ENCODE data around the gene NTNG2. TPM values are rescaled to one million over a fixed set of nuclear protein-coding genes. Genes with fewer than 3 reads are reported as not detected.

Gene NTNG2
- total RNA-seq, 4 donors from 2014 or later, result 0.10 to 1.0 (median 0.29) TPM

DNA sequence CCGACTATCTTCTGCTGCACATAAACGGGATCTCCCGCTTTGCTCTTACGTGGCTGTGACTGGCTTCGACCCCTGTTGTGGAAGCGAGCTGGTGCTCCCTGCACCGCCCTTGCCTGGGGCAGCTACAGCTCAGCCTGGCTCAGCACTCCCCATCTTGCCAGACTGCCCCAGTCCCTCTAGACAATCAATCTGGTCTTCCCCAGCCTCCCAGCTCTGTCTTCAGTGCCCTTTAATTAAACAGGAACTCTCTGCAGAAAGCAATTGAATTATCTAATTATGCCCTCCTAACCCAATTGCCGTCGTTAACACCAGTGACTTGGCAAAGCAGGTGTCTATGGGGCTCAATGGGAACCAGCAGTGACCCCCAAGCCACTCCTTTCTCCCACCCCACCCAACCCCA lies 18.9 kb upstream of the NTNG2 start:
- intact Hi-C loops (cut with DNase I; ENCODE audit: low total_unique reads), result no loop called here
- TF ChIP-seq, protein P1, sequence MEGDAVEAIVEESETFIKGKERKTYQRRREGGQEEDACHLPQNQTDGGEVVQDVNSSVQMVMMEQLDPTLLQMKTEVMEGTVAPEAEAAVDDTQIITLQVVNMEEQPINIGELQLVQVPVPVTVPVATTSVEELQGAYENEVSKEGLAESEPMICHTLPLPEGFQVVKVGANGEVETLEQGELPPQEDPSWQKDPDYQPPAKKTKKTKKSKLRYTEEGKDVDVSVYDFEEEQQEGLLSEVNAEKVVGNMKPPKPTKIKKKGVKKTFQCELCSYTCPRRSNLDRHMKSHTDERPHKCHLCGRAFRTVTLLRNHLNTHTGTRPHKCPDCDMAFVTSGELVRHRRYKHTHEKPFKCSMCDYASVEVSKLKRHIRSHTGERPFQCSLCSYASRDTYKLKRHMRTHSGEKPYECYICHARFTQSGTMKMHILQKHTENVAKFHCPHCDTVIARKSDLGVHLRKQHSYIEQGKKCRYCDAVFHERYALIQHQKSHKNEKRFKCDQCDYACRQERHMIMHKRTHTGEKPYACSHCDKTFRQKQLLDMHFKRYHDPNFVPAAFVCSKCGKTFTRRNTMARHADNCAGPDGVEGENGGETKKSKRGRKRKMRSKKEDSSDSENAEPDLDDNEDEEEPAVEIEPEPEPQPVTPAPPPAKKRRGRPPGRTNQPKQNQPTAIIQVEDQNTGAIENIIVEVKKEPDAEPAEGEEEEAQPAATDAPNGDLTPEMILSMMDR (IDR thresholded peaks at IDR 0.05), result no peak
- no peak for TF ChIP-seq POLR2A (IDR thresholded peaks at IDR 0.05)
- DNase-seq (ENCODE audit: low spot score in 2 of 2), result no peak
- 15 to 23% methylated on average over 9 of the region's 9 CpGs for WGBS, 2 donors
- H3K4me3 ChIP-seq (ENCODE audit: low read depth, poor library complexity, severe bottlenecking), result no peak overlapping the region

GRCh38 chr9:132143359-132143758 lies 18.5 kb upstream of the NTNG2 start:
- 24 to 27% methylated on average over 6 of the region's 6 CpGs for WGBS, 2 donors
- DNase-seq (ENCODE audit: low spot score in 2 of 2), result no peak
- TF ChIP-seq POLR2A (IDR thresholded peaks at IDR 0.05), result no peak
- TF ChIP-seq, protein P1 (IDR thresholded peaks at IDR 0.05), result no peak
- intact Hi-C loops (cut with DNase I; ENCODE audit: low total_unique reads), result no loop called here
- no peak overlapping the region for H3K4me3 ChIP-seq (ENCODE audit: low read depth, poor library complexity, severe bottlenecking)

DNA sequence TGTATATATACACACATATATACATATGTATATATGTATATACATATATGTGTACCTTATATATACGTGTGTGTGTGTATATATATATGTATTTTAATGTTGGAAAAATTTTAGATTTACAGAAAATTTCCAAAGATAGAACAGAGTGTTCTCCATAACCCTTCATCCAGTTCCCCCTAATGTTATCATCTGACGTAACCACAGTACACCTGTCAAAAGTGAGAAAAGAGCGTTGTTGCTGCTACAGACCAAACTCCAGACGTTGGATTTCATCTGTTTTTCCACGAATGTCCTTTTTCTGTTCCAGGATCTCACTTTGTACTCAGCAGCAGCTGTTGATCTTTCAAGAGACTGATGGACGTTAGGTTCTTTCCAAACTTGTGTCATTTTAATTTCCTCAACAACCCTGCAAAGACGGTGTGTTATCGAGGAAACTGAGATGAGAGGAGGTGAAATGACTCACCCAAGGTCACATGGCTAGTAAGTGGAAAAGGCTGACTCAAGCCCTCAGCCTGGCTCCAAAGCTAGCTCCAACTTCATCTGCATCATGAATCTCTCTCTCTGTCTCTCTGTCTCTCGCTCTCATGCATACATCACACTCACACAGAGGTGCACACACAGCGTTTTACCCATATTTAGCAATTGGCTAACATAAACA lies 17.0 kb upstream of the NTNG2 start:
- intact Hi-C loops (cut with DNase I; ENCODE audit: low total_unique reads), result no loop called here
- TF ChIP-seq, protein P1 (IDR thresholded peaks at IDR 0.05), result no peak
- no peak for DNase-seq (ENCODE audit: low spot score in 2 of 2)
- no peak overlapping the region for H3K4me3 ChIP-seq (ENCODE audit: low read depth, poor library complexity, severe bottlenecking)
- WGBS, 2 donors, result 80 to 85% methylated on average over 10 of the region's 10 CpGs

DNA sequence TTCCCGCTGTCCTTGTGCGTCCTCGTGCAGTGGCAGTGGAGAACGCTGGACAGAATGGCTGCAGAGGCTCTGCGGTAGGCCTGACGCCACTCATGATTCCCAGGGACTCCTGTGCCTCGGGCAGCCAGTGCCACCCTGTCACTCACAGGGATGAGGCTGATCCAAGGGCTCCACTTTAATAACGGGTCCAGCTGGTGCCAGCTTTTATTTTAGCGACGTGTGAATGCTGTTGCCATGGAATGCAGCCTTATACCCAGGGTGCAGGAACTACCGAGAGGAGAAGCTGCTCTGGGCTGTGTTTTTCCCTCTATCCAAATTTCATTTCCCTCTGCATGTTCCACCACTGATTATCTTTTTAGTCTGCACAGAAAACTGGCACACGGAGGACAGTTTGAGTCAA lies 15.8 kb upstream of the NTNG2 start:
- intact Hi-C loops (cut with DNase I; ENCODE audit: low total_unique reads), result no loop called here
- WGBS, 2 donors, result 70 to 80% methylated on average over 12 of the region's 12 CpGs
- no peak overlapping the region for H3K4me3 ChIP-seq (ENCODE audit: low read depth, poor library complexity, severe bottlenecking)
- TF ChIP-seq, protein P1 (IDR thresholded peaks at IDR 0.05), result no peak
- no peak for TF ChIP-seq POLR2A (IDR thresholded peaks at IDR 0.05)
- no peak for DNase-seq (ENCODE audit: low spot score in 2 of 2)

GRCh38 chr9:132146575-132146974 lies 15.3 kb upstream of the NTNG2 start:
- no peak overlapping the region for H3K4me3 ChIP-seq (ENCODE audit: low read depth, poor library complexity, severe bottlenecking)
- no peak for DNase-seq (ENCODE audit: low spot score in 2 of 2)
- 86% methylated on average over 13 of the region's 13 CpGs for WGBS, 2 donors
- intact Hi-C loops (cut with DNase I; ENCODE audit: low total_unique reads), result no loop called here
- TF ChIP-seq, protein P1 (IDR thresholded peaks at IDR 0.05), result no peak
- no peak for TF ChIP-seq POLR2A (IDR thresholded peaks at IDR 0.05)

DNA sequence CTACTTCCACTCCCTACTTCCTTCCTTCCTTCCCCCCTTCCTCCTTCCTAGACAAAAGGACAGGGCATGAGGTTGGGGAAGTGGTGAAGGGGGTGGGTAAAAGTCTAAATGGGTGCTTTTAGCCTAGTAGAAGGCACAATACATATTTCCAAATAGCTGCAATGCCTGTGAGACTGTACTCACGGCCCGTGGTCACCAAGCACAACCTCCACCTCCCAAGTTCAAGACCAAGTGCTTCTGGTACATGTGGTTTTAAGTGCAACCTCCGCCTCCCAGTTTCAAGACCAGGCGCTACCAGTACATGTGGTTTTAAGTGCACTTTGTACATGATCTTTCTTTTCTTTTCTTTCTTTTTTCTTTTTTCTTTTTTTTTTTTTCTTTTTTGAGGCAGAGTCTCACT lies 14.5 kb upstream of the NTNG2 start:
- intact Hi-C loops (cut with DNase I; ENCODE audit: low total_unique reads), result no loop called here
- DNase-seq (ENCODE audit: low spot score in 2 of 2), result no peak
- TF ChIP-seq, protein P1 (IDR thresholded peaks at IDR 0.05), result no peak
- no peak for TF ChIP-seq POLR2A (IDR thresholded peaks at IDR 0.05)
- 71 to 82% methylated on average over 4 of the region's 4 CpGs for WGBS, 2 donors
- H3K4me3 ChIP-seq (ENCODE audit: low read depth, poor library complexity, severe bottlenecking), result no peak overlapping the region
